PC-9 (cell line): ENCODE data around the gene ARHGAP22.

Experiments used
- CTCF ChIP-seq: fragments of 200-600 bp; sonication (generic); conservative IDR thresholded peaks from 2 replicates; pipeline ENCODE4 v1.6.1; 2017; ENCODE audit warnings: mixed run types, antibody characterized with exemption, mild to moderate bottlenecking, moderate library complexity
- EZH2 ChIP-seq: fragments of 200-600 bp; sonication (generic); IDR thresholded peaks from 2 replicates; pipeline ENCODE4 v1.8.0; 2017; ENCODE audit warnings: antibody characterized with exemption, low read depth

DNA sequence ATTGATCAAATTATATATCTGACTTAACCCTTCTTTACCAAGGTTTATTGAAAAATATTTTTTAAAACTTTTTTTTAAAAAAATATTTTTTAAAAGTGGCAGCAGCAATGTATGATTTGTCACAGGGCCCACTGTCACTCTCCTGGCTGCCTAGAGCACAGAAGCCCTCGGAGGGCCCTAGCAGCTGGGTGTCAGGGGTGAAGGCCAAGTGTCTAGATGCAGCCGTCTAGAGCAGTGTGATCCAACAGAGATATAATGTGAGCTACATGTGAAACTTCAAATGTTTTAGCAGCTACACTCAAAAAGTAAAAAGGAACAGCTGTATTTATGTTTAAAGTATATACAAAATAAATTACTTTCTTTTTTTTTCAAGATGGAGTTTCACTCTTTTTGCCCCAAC lies 112.7 kb downstream of the ARHGAP22 start:
- TF ChIP-seq EZH2 = no peak
- TF ChIP-seq CTCF = no peak
